SHP77 (cell line): ENCODE data around the gene ANKRD40CL.

ENCODE experiments used
- DNase-seq, 2 experiments: peaks; one replicate each; lab custom pipeline; 2025; lab: John Stamatoyannopoulos, UW

Gene ANKRD40CL

DNA sequence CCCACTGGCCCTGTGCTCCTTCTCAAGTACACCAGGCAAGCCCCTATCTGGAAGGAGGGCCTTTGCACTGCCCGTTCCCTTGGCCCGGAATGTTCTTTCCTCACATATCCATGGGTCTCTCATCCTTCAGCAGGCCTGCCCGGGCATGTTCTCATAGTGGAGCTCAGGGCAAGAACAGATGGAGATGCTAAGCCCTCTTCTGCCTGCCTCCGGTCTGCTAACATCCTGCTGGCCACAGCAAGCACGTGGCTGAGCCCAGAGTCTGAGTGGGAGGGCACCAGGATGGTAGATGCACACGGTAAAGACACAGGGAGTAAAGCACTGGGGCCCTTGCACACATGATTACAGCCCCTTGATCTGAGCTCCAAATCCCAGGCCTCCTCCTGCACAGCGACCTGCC lies 19.8 kb upstream of the ANKRD40CL start:
- peak in 1 of 2 experiments; percentile 36 for DNase-seq

- peak in 1 of 2 experiments; percentile 30 for DNase-seq
Observed at GRCh38 chr17:50785946-50786570, 18.7 kb upstream of the ANKRD40CL start.

- no peak for DNase-seq
Observed at GRCh38 chr17:50785126-50785525, 17.8 kb upstream of the ANKRD40CL start.

GRCh38 chr17:50783905-50784304 lies 16.6 kb upstream of the ANKRD40CL start:
- DNase-seq: no peak

- peak; percentile 85 to 87 for DNase-seq
Observed at GRCh38 chr17:50783193-50783660, 15.9 kb upstream of the ANKRD40CL start.

DNA sequence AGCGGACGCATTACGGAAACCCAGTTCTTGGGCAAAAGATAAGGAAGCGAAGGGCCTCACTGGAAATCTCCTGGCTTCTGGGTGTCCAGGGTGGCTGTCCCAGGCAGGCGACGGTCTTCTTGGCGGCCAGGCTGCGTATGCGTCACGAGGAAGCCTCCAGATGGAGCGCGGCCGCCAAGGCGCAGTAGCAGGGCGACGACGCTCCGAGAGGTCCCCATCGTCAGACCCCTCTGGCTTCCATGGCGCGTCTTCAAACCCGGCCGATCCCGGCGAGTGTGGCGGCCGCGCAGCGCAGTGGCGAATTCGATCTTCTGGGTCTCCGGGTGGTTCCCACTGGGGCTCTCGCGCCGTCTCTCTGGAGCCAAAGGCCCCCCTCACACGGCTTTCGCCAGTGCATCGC lies 13.8 kb upstream of the ANKRD40CL start:
- no peak for DNase-seq

- no peak for DNase-seq
Observed at GRCh38 chr17:50779747-50780353, 12.5 kb upstream of the ANKRD40CL start.

DNA sequence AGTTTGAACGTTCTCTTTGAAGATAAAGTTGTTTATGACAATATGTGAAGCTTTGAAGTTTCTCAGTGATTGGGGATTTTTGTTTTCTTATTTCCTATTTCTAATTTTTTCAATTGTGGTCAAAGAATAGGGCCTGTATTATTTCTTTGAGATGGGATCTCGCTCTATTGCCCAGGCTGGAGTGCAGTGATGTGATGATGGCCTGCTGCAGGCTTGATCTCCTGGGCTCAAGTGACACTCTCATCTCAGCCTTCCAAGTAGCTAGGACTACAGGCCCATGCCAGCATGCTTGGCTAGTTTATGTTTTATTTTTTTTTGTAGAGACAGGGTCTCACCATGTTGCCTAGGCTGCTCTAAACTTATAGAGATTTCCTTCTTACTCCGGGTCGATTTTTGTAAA lies 11.7 kb upstream of the ANKRD40CL start:
- DNase-seq: no peak

GRCh38 chr17:50778471-50778870 lies 11.2 kb upstream of the ANKRD40CL start:
- DNase-seq: no peak

- no peak for DNase-seq
Observed at GRCh38 chr17:50775926-50776325, 8.6 kb upstream of the ANKRD40CL start.

GRCh38 chr17:50774225-50774803 lies 7.0 kb upstream of the ANKRD40CL start:
- no peak for DNase-seq

DNA sequence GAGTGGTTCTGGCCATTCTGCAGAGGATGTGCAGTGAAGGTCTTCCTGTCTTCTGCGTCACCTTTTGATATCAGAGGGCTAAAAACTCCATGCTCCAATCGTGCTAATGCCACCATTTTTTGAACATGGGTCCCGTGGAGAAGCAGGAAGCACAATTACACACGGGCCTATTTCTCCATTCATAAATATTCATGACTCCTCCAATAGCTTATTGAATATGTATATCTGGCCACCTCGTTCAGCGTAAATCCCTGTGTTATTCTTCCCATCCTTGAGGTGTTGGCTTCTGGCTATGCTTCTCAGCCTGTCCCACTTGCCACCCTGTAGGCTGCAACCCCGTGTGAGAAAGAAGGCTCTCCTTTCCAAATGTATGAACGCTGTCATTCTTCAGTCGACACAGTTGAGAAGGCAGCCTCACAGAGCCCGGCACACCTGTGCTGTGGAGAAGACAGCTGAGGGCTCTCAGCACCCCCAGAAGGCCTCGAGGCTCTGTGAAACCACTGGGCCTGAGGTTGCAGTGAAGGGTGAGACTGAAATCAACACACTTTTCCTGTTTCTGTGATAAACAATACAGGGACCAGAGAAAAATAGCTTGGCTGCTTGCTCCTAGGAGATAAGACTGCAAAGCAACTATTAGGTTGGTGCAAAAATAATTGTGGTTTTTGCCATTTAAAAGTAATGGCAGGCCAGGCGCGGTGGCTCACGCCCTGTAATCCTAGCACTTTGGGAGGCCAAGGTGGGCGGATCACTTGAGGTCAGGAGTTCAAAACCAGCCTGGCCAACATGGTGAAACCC lies 4.9 kb upstream of the ANKRD40CL start:
- DNase-seq: no peak

DNA sequence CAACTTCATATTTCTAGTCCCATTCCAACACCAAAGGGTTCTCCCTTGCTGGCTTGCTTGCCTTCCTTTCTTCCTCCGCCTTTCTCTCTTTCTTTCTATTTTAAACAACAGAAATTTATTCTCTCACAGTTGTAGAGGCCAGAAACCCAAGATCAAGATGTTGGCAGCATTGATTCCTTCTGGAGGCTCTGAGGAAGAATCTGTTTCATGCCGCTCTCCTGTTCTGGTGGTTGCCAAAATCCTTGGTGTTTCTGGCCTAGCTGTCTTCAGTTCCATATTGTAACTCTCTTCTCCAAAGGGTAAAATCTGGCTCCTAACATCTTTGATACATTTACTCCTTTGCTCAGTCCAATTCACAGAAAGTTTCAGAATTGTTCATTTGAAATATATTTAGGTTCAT lies 3.0 kb upstream of the ANKRD40CL start:
- no peak for DNase-seq

- DNase-seq: no peak
Observed at GRCh38 chr17:50769884-50770283, 2.6 kb upstream of the ANKRD40CL start.

GRCh38 chr17:50768346-50768761 lies 1.0 kb upstream of the ANKRD40CL start:
- no peak for DNase-seq

GRCh38 chr17:50767030-50767429 lies 288 bp downstream of the ANKRD40CL start:
- no peak for DNase-seq

GRCh38 chr17:50766222-50767023 lies 895 bp downstream of the ANKRD40CL start:
- no peak for DNase-seq

DNA sequence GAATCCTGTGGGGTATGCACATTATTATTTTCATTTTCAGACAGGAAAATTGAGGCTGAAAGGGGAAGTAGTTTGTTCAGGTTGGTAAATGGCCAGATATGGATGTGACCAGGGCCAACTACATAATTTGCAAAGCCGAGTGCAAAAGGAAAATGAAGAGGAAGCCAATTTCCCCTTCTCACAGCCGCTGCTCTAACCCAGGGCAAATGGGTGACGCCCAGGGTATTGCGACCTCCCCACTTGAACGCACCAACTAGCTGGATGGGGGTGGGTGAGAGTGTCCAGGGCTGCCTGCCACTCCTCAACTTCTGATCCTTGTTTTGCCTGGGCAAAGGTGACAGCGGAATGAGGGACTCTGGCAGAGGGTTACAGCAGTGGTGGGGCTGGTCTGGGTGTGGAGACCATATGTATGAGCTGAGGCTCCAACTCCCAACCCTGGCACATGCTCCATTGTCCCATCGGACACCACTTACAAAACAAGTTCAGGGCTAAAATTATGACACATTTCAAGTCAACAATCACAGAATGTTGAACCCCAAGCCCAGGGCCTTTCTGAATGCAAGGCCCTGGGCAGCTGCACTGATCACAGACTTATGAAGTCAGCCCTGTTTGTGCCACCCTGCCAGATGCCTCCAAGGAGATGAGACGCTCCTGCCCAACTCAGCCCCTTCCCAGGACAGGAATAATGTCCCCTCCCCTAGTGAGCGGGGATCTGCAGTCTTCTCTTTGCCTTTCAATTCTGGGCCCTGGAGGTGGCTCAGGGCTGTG lies 1.7 kb downstream of the ANKRD40CL start:
- DNase-seq: no peak

DNA sequence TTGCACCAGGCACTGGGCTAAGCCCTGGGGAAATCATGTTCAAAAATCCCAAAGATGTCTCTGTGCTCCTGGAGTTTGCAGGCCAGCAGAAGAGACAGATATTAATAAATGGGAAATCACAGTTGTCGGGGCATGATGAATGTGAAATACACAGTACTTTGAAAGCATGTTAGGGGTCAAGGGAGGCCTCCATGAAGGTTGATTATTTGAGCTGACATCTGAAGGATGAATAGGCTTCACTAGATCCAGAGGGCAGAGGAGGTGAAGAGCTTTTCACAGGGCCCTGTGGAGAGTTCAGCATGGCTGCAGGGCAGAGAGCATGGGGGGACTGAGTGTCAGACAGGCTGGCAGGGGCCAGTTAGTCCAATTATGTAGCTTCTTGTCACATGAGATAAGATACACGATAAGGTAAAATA lies 2.6 kb downstream of the ANKRD40CL start:
- DNase-seq: no peak

GRCh38 chr17:50763716-50764475 lies 3.4 kb downstream of the ANKRD40CL start:
- peak in 1 of 2 experiments; percentile 19 for DNase-seq
